ENCODE measurements around the gene FKBP9.
"Not testable (repeated sequence)": the region's sequence is repeated elsewhere in the genome, so short reads cannot be mapped to it uniquely, and the experiment has no call there.

DNA sequence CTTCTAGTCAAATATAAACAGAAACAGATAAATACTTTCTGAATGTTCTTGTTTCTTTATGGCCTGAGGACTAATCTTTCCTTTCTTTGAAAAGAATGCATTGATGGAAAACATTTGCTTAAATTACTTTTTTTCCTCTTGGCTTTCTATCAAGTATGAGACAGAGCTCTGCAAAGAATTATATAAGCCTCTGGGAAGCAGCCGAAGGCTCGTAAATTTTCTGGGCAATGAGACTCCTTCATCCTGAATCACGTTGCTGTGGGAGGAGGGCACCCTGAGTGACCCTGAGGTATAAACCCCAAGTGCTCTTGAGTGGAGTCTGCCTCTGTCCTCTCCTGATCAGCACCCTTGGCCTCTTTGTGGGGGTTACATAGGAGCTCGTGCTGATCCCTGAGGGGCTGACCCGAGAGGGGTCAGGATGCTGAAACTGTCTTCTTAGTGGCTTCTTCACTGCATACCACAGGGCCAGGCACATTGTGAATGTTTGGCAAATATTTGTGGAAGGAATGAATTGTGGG, 33.9 kb downstream of the FKBP9 start:
- TF ChIP-seq, protein P1, sequence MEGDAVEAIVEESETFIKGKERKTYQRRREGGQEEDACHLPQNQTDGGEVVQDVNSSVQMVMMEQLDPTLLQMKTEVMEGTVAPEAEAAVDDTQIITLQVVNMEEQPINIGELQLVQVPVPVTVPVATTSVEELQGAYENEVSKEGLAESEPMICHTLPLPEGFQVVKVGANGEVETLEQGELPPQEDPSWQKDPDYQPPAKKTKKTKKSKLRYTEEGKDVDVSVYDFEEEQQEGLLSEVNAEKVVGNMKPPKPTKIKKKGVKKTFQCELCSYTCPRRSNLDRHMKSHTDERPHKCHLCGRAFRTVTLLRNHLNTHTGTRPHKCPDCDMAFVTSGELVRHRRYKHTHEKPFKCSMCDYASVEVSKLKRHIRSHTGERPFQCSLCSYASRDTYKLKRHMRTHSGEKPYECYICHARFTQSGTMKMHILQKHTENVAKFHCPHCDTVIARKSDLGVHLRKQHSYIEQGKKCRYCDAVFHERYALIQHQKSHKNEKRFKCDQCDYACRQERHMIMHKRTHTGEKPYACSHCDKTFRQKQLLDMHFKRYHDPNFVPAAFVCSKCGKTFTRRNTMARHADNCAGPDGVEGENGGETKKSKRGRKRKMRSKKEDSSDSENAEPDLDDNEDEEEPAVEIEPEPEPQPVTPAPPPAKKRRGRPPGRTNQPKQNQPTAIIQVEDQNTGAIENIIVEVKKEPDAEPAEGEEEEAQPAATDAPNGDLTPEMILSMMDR (IDR thresholded peaks at IDR 0.05; ENCODE audit: extremely low read depth in 1 of 2, insufficient read depth in 1 of 2, low read depth in 1 of 2, low read length in 2 of 2), result not testable (repeated sequence)
- not testable (repeated sequence) for TF ChIP-seq POLR2A (IDR thresholded peaks at IDR 0.05; ENCODE audit: low read depth, low read length); MYC (IDR thresholded peaks at IDR 0.05; ENCODE audit: low read depth, low read length); EZH2 (IDR thresholded peaks at IDR 0.05; ENCODE audit: borderline replicate concordance, low read depth, low read length, severe bottlenecking); POLR2AphosphoS5 (IDR thresholded peaks at IDR 0.05; ENCODE audit: insufficient read depth, low read depth, low read length); GATA2 (IDR thresholded peaks at IDR 0.05; ENCODE audit: insufficient read depth, insufficient read length, low read depth, low read length)
- TF ChIP-seq, protein P2, sequence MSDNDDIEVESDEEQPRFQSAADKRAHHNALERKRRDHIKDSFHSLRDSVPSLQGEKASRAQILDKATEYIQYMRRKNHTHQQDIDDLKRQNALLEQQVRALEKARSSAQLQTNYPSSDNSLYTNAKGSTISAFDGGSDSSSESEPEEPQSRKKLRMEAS (IDR thresholded peaks at IDR 0.05; ENCODE audit: insufficient read depth, insufficient read length), result not testable (repeated sequence)

Measured in endothelial cell of umbilical vein (primary cell).